ENCODE results near the gene ZIC2.

- TF ChIP-seq CTCF (IDR thresholded peaks at IDR 0.05; ENCODE audit: low read depth, low read length) (no peak), EZH2phosphoT487 (IDR thresholded peaks at IDR 0.05; ENCODE audit: low read depth) (no peak)
These were observed 3.4 kb upstream of the ZIC2 start for GRCh38 chr13:99977912-99978798.

Data from OCI-LY3 (cell line).